CD4-positive, alpha-beta T cell treated with Interleukin-17A for 4 hours (primary cell): Measurements from ENCODE around the gene OLIG1.
A peak's percentile ranks its signal among the peaks of the same experiment; 100 is the strongest.

ENCODE experiments used
- DNase-seq: peaks from one replicate; pipeline ENCODE4 v3.0.0-alpha.2; 2020; ENCODE audit warnings: mixed read lengths

Gene OLIG1, protein sequence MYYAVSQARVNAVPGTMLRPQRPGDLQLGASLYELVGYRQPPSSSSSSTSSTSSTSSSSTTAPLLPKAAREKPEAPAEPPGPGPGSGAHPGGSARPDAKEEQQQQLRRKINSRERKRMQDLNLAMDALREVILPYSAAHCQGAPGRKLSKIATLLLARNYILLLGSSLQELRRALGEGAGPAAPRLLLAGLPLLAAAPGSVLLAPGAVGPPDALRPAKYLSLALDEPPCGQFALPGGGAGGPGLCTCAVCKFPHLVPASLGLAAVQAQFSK

DNA sequence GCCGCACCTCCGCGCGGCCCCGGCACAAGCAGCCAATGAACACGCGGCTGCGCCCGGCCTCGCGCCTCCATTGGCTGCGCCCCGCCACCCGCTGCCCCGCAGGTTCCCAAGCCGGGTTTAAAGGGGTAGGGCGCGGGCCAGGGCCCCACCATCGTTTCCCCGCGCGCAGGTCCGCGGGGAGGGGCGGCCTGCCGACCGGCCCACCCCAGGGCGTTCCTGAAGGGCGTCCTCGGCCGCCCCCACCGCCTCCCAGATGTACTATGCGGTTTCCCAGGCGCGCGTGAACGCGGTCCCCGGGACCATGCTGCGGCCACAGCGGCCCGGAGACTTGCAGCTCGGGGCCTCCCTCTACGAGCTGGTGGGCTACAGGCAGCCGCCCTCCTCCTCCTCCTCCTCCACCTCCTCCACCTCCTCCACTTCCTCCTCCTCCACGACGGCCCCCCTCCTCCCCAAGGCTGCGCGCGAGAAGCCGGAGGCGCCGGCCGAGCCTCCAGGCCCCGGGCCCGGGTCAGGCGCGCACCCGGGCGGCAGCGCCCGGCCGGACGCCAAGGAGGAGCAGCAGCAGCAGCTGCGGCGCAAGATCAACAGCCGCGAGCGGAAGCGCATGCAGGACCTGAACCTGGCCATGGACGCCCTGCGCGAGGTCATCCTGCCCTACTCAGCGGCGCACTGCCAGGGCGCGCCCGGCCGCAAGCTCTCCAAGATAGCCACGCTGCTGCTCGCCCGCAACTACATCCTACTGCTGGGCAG, at the start of gene OLIG1:
OLIG1 (plus strand) TSS at position 148 of the 750 bp plus-strand sequence; CDS start at position 254, 106 bp downstream.
- peak; percentile 43 for DNase-seq

DNA sequence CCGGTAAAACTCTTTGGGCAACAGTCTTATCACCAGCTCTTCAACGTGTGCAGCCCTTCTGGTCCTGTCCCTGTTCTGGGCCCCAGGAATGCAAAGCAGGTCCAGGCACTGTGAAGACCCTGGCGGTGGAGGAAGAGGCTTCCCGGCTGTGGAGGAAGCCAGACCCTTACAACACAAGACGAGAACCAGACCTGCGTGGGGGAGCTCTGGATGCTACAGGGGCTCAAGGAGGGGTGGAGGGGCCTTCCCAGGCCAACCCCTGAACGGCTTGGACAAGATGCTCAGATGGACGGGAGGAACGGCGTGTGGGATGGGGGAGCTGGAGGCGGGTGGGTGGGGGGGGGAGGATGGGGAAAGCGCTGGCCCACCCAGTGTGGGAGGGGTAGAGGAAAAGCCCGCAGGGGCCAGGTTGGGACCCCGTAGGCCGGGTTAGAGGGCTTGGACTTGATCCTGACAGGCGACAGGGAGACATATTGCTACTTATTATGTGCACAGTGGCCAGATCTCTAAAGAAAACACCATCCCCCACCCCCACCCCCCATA, 49.3 kb upstream of the OLIG1 start:
- no peak for DNase-seq

DNA sequence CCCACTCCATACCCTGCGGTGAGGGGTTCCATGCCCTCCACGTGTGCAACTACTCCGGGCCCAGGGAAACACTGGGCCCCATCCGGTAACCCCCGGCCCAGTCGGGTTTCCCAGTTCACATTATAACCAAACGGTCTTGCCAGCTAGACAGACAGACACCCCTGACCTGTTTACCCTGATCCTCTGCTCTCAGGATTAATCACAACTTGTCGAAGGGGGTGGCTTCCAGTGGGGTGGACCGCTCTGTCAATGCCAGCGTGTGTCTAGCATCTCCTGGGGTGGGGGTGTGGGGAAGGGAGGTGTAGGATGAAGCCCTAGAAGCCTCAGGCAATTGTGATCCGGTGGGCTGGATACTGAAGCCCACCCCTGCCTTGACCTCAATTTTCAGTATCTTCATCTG, 48.8 kb upstream of the OLIG1 start:
- DNase-seq, result no peak

DNA sequence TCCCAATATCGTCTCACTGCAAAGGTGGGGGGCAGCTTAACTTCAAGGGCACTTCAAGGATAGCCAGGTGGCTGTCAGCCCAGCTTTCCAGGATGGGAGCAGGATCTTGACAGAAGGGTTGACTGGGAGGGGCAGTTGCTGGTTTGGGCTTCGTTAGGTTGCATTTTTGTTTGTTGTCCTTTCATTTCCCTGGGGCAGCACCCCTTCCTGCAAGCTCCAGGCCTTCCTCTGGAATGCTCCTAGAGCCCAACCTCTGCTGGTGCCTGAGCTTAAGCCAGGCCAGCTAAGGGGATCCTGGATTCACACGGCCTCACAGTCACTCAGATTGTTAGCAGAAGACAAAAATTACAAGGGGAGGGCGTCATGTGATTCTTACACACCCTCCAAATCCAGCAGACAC, 48.3 kb upstream of the OLIG1 start:
- DNase-seq, result no peak

DNA sequence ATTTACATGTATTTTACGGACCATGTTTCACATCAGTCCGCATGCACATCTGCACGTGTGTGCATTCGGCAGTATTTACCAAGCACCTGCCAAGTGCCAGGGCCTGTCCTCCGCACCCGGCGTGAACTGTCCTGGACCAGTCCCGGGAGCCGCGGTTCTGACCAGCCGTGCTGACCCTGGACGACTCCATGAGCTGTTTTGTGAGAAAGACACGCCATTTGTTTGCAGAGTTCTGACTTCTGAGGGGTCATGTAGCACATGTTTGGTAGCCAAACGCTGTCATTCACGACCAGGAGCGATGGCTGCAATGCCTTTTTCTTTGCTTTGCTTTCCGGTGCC, 47.5 kb upstream of the OLIG1 start:
- DNase-seq, result no peak

DNA sequence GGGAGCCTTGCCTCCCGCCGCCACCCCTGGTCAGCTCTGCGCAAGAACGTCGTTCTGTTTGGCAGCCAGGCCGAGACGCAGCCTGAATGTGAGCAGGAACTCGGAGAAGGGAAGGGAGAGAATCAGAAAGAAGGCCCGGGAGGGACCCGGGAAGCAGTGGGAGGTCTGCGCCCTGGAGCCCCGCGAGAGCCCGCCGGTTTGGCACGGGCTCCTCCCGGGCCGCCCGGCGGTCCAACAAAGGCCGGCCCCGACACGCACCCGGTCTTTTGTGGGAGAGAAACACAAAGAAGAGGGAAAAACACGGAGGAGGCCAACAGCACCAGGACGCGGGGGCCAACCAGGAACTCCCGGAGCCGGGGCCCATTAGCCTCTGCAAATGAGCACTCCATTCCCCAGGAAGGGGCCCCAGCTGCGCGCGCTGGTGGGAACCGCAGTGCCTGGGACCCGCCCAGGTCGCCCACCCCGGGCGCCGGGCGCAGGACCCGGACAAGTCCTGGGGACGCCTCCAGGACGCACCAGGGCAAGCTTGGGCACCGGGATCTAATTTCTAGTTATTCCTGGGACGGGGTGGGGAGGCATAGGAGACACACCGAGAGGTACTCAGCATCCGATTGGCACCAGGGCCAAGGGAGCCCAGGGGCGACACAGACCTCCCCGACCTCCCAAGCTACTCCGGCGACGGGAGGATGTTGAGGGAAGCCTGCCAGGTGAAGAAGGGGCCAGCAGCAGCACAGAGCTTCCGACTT, 46.9 kb upstream of the OLIG1 start:
- DNase-seq, result no peak

DNA sequence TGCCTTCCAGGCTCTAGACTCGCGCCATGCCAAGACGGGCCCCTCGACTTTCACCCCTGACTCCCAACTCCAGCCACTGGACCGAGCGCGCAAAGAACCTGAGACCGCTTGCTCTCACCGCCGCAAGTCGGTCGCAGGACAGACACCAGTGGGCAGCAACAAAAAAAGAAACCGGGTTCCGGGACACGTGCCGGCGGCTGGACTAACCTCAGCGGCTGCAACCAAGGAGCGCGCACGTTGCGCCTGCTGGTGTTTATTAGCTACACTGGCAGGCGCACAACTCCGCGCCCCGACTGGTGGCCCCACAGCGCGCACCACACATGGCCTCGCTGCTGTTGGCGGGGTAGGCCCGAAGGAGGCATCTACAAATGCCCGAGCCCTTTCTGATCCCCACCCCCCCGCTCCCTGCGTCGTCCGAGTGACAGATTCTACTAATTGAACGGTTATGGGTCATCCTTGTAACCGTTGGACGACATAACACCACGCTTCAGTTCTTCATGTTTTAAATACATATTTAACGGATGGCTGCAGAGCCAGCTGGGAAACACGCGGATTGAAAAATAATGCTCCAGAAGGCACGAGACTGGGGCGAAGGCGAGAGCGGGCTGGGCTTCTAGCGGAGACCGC, 46.3 kb upstream of the OLIG1 start:
- no peak for DNase-seq

DNA sequence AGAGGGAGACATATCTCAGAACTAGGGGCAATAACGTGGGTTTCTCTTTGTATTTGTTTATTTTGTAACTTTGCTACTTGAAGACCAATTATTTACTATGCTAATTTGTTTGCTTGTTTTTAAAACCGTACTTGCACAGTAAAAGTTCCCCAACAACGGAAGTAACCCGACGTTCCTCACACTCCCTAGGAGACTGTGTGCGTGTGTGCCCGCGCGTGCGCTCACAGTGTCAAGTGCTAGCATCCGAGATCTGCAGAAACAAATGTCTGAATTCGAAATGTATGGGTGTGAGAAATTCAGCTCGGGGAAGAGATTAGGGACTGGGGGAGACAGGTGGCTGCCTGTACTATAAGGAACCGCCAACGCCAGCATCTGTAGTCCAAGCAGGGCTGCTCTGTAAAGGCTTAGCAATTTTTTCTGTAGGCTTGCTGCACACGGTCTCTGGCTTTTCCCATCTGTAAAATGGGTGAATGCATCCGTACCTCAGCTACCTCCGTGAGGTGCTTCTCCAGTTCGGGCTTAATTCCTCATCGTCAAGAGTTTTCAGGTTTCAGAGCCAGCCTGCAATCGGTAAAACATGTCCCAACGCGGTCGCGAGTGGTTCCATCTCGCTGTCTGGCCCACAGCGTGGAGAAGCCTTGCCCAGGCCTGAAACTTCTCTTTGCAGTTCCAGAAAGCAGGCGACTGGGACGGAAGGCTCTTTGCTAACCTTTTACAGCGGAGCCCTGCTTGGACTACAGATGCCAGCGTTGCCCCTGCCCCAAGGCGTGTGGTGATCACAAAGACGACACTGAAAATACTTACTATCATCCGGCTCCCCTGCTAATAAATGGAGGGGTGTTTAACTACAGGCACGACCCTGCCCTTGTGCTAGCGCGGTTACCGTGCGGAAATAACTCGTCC, 45.5 kb upstream of the OLIG1 start:
- DNase-seq, result no peak

DNA sequence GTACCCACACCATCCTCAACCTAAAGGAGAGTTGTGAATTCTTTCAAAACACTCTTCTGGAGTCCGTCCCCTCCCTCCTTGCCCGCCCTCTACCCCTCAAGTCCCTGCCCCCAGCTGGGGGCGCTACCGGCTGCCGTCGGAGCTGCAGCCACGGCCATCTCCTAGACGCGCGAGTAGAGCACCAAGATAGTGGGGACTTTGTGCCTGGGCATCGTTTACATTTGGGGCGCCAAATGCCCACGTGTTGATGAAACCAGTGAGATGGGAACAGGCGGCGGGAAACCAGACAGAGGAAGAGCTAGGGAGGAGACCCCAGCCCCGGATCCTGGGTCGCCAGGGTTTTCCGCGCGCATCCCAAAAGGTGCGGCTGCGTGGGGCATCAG, 44.8 kb upstream of the OLIG1 start:
- DNase-seq, result no peak

DNA sequence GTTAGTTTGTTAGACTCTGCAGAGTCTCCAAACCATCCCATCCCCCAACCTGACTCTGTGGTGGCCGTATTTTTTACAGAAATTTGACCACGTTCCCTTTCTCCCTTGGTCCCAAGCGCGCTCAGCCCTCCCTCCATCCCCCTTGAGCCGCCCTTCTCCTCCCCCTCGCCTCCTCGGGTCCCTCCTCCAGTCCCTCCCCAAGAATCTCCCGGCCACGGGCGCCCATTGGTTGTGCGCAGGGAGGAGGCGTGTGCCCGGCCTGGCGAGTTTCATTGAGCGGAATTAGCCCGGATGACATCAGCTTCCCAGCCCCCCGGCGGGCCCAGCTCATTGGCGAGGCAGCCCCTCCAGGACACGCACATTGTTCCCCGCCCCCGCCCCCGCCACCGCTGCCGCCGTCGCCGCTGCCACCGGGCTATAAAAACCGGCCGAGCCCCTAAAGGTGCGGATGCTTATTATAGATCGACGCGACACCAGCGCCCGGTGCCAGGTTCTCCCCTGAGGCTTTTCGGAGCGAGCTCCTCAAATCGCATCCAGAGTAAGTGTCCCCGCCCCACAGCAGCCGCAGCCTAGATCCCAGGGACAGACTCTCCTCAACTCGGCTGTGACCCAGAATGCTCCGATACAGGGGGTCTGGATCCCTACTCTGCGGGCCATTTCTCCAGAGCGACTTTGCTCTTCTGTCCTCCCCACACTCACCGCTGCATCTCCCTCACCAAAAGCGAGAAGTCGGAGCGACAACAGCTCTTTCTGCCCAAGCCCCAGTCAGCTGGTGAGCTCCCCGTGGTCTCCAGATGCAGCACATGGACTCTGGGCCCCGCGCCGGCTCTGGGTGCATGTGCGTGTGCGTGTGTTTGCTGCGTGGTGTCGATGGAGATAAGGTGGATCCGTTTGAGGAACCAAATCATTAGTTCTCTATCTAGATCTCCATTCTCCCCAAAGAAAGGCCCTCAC, 44.2 kb upstream of the OLIG1 start, which contains the start of gene OLIG2:
OLIG2 (plus strand) TSS at position 447 of the 954 bp plus-strand sequence. CDS start 928 bp downstream, outside the sequence.
- DNase-seq, result no peak

DNA sequence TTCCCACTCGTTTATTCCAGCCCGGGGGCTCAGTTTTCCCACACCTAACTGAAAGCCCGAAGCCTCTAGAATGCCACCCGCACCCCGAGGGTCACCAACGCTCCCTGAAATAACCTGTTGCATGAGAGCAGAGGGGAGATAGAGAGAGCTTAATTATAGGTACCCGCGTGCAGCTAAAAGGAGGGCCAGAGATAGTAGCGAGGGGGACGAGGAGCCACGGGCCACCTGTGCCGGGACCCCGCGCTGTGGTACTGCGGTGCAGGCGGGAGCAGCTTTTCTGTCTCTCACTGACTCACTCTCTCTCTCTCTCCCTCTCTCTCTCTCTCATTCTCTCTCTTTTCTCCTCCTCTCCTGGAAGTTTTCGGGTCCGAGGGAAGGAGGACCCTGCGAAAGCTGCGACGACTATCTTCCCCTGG, 43.5 kb upstream of the OLIG1 start:
- no peak for DNase-seq

DNA sequence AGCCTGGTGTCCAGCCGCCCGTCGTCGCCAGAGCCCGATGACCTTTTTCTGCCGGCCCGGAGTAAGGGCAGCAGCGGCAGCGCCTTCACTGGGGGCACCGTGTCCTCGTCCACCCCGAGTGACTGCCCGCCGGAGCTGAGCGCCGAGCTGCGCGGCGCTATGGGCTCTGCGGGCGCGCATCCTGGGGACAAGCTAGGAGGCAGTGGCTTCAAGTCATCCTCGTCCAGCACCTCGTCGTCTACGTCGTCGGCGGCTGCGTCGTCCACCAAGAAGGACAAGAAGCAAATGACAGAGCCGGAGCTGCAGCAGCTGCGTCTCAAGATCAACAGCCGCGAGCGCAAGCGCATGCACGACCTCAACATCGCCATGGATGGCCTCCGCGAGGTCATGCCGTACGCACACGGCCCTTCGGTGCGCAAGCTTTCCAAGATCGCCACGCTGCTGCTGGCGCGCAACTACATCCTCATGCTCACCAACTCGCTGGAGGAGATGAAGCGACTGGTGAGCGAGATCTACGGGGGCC, 43.0 kb upstream of the OLIG1 start:
- no peak for DNase-seq

DNA sequence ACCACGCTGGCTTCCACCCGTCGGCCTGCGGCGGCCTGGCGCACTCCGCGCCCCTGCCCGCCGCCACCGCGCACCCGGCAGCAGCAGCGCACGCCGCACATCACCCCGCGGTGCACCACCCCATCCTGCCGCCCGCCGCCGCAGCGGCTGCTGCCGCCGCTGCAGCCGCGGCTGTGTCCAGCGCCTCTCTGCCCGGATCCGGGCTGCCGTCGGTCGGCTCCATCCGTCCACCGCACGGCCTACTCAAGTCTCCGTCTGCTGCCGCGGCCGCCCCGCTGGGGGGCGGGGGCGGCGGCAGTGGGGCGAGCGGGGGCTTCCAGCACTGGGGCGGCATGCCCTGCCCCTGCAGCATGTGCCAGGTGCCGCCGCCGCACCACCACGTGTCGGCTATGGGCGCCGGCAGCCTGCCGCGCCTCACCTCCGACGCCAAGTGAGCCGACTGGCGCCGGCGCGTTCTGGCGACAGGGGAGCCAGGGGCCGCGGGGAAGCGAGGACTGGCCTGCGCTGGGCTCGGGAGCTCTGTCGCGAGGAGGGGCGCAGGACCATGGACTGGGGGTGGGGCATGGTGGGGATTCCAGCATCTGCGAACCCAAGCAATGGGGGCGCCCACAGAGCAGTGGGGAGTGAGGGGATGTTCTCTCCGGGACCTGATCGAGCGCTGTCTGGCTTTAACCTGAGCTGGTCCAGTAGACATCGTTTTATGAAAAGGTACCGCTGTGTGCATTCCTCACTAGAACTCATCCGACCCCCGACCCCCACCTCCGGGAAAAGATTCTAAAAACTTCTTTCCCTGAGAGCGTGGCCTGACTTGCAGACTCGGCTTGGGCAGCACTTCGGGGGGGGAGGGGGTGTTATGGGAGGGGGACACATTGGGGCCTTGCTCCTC, 42.3 kb upstream of the OLIG1 start:
- no peak for DNase-seq

DNA sequence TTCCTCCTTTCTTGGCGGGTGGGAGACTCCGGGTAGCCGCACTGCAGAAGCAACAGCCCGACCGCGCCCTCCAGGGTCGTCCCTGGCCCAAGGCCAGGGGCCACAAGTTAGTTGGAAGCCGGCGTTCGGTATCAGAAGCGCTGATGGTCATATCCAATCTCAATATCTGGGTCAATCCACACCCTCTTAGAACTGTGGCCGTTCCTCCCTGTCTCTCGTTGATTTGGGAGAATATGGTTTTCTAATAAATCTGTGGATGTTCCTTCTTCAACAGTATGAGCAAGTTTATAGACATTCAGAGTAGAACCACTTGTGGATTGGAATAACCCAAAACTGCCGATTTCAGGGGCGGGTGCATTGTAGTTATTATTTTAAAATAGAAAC, 41.7 kb upstream of the OLIG1 start:
- DNase-seq, result no peak

DNA sequence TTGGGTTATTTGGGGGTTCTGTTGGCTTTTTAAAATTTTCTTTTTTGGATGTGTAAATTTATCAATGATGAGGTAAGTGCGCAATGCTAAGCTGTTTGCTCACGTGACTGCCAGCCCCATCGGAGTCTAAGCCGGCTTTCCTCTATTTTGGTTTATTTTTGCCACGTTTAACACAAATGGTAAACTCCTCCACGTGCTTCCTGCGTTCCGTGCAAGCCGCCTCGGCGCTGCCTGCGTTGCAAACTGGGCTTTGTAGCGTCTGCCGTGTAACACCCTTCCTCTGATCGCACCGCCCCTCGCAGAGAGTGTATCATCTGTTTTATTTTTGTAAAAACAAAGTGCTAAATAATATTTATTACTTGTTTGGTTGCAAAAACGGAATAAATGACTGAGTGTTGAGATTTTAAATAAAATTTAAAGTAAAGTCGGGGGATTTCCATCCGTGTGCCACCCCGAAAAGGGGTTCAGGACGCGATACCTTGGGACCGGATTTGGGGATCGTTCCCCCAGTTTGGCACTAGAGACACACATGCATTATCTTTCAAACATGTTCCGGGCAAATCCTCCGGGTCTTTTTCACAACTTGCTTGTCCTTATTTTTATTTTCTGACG, 41.1 kb upstream of the OLIG1 start:
- DNase-seq, result peak; percentile 39

DNA sequence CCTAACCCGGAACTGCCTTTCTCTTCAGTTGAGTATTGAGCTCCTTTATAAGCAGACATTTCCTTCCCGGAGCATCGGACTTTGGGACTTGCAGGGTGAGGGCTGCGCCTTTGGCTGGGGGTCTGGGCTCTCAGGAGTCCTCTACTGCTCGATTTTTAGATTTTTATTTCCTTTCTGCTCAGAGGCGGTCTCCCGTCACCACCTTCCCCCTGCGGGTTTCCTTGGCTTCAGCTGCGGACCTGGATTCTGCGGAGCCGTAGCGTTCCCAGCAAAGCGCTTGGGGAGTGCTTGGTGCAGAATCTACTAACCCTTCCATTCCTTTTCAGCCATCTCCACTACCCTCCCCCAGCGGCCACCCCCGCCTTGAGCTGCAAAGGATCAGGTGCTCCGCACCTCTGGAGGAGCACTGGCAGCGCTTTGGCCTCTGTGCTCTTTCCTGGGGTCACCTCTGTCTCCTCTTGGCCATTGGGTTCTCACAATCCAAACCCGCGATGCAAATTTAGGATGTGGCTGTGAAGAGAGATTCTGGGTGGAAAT, 40.5 kb upstream of the OLIG1 start:
- DNase-seq, result no peak

DNA sequence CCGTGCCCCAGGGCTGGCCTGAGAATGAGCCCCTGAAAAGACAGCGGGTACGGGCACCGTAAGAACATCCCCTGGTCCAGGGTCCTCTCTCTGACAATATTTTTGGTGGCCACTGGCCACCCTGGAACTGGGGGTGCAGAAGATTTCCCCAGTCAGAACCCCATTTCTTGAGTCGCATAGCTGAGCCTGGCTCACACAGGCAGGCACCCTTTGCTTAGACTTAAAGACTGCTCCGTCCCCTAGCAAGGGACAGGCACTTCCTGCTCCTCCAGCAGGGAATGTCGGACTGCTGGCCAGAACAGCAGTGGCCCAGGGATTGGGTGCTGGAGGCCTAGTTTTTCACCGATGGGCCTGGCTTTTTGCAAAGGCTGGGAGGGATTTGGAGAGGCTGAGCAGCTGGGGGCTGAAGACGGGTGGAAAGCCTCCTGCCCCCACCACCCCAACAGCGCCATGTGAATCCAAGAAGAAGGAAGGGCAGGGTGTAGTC, 39.9 kb upstream of the OLIG1 start:
- DNase-seq, result no peak

DNA sequence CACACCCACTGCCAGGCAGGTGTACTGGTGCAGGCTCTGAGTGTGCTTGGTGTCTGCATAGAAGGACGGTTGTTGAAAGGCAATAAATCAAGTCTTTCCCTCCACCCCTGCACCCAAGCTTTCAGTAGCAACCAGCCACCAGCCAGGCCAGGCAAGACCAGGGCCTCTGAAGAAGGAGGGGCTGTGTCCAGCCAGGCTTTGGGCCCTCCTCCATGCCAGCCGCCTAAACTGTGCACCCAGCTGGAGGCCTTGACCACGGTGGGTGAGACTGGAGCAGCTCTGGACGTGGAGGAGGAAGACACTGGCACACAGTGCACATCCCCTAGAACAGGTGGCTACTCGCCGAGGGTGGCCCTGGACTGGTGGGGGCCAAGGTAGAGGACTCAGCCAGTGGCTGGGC, 39.3 kb upstream of the OLIG1 start:
- no peak for DNase-seq
